K562 (cell line): ENCODE measurements around the gene HRH3.
A peak's percentile ranks its signal among the peaks of the same experiment; 100 is the strongest.

Source experiments
- ARID1B ChIP-seq: fragments of 450-650 bp; IDR thresholded peaks from 2 replicates; pipeline ENCODE4 v1.6.1; 2016; ENCODE audit warnings: antibody characterized with exemption, mild to moderate bottlenecking, inconsistent platforms
- CREB1 ChIP-seq, 2 experiments: sonication (generic) in 1 of 2; formaldehyde crosslinking in 1 of 2; IDR thresholded peaks; 2 replicates each; pipeline versions ENCODE4 v1.6.1 to v1.8.0; 2012 to 2022; ENCODE audit warnings: inconsistent platforms in 1 of 2, mild to moderate bottlenecking in 1 of 2, missing genetic modification reagents in 1 of 2, moderate library complexity in 1 of 2
- FOS ChIP-seq: IDR thresholded peaks from 3 replicates; pipeline ENCODE4 v1.6.1; 2011; ENCODE audit not compliant: insufficient read length; ENCODE audit errors: extremely low read depth
- HMGXB4 ChIP-seq: sonication (generic); formaldehyde crosslinking; IDR thresholded peaks from 2 replicates; pipeline ENCODE4 v1.8.1; 2023; ENCODE audit warnings: mild to moderate bottlenecking, missing genetic modification reagents
- TBP ChIP-seq: optimal IDR thresholded peaks from 2 replicates; pipeline ENCODE3; 2011; ENCODE audit warnings: low read depth, low read length, improper control_type of control experiment
- TFAP4 ChIP-seq: sonication (generic); formaldehyde crosslinking; IDR thresholded peaks from 2 replicates; pipeline ENCODE4 v1.8.0; 2022; ENCODE audit warnings: missing genetic modification reagents, mild to moderate bottlenecking, moderate library complexity, borderline replicate concordance
- ZBTB33 ChIP-seq: sonication (generic); formaldehyde crosslinking; IDR thresholded peaks from 2 replicates; pipeline ENCODE4 v1.8.1; 2023; ENCODE audit warnings: mild to moderate bottlenecking, missing genetic modification reagents
- ZFP1 ChIP-seq: fragments of 450-650 bp; formaldehyde crosslinking; IDR thresholded peaks from 2 replicates; pipeline ENCODE4 v1.4.0; 2020; ENCODE audit warnings: mild to moderate bottlenecking, mixed read lengths
- TF ChIP-seq, protein P1 (sequence below), 3 experiments: IDR thresholded peaks in 2 of 3; conservative IDR thresholded peaks in 1 of 3; 2 replicates each; pipeline ENCODE4 v1.5.1; 2011 to 2012; ENCODE audit warnings: low read length in 3 of 3, mild to moderate bottlenecking in 3 of 3, control low read depth in 2 of 3, improper control_type of control experiment in 1 of 3, inconsistent platforms in 1 of 3, low read depth in 1 of 3, mixed read lengths in 1 of 3, moderate library complexity in 1 of 3; ENCODE audit not compliant: insufficient read depth in 2 of 3

DNA sequence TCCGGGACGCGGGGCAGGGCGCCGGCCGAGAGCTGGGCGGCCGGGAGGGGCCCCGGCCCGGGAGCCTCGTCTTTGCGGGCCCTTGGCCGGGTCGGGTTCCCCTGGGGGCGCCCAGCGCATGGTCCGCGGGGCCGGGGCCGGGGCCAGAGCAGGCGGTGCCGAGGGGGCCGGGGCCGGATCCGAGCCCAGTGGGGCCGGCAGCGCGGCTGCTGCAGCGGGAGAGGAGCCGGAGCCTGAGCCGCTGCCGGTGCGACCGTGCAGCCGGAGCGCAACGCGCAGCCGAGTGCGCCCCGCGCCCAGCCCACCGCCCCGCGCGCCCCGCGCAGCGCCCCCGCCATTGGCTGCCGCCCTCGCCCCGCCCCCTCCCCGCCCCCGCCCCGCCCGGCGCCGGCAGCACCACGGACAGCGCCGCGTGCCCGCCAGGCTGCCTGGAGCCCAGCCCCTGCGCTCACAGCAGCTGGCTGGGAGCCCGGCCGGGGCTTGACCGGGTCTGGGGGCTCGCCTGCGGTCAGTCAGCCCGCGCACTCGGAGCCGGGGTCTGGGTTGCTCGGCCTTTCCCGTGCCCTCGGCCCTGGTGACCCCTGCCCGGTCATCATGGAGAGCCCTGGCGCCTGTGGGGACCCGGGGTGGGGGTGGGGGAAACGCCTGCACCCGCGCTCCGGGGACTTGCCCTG, at the start of gene HRH3:
- TF ChIP-seq ZFP1 (CRISPR knock-in tag) (no peak), ARID1B (no peak), HMGXB4 (no peak), FOS (no peak), TFAP4 (CRISPR knock-in tag) (peak; percentile 84), CREB1 (IDR thresholded peaks at IDR 0.05) (no peak), CREB1 (CRISPR knock-in tag; IDR thresholded peaks at IDR 0.05) (peak; percentile 41; the same call in 1 of the 2 replicates), TBP (no peak), ZBTB33 (CRISPR knock-in tag) (no peak)
- TF ChIP-seq, protein P1, sequence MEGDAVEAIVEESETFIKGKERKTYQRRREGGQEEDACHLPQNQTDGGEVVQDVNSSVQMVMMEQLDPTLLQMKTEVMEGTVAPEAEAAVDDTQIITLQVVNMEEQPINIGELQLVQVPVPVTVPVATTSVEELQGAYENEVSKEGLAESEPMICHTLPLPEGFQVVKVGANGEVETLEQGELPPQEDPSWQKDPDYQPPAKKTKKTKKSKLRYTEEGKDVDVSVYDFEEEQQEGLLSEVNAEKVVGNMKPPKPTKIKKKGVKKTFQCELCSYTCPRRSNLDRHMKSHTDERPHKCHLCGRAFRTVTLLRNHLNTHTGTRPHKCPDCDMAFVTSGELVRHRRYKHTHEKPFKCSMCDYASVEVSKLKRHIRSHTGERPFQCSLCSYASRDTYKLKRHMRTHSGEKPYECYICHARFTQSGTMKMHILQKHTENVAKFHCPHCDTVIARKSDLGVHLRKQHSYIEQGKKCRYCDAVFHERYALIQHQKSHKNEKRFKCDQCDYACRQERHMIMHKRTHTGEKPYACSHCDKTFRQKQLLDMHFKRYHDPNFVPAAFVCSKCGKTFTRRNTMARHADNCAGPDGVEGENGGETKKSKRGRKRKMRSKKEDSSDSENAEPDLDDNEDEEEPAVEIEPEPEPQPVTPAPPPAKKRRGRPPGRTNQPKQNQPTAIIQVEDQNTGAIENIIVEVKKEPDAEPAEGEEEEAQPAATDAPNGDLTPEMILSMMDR (IDR thresholded peaks at IDR 0.05 in 2 of 3, conservative IDR thresholded peaks at IDR 0.05 in 1 of 3; ENCODE audit: insufficient read depth in 2 of 3, low read depth in 1 of 3, low read length in 3 of 3), result no peak
